Glutamatergic neuron (in vitro differentiated cells): Measurements from ENCODE around the gene TPO. TPM values are rescaled to one million over a fixed set of nuclear protein-coding genes. Genes with fewer than 3 reads are reported as not detected.

ENCODE experiments used
- DNase-seq: peaks from one replicate; pipeline ENCODE4 v3.0.0; 2022
- H3K27ac Mint-ChIP-seq: one replicate; pipeline ENCODE4 v1.8.0; 2020; ENCODE audit warnings: mild to moderate bottlenecking, mixed read lengths, inconsistent platforms; ENCODE audit not compliant: unreplicated experiment
- H3K27me3 Mint-ChIP-seq: one replicate; pipeline ENCODE4 v1.8.0; 2020; ENCODE audit warnings: mild to moderate bottlenecking, moderate library complexity, mixed read lengths, inconsistent platforms; ENCODE audit not compliant: unreplicated experiment
- H3K36me3 Mint-ChIP-seq: one replicate; pipeline ENCODE4 v1.8.0; 2020; ENCODE audit warnings: mild to moderate bottlenecking, mixed read lengths, inconsistent platforms; ENCODE audit not compliant: unreplicated experiment
- H3K4me1 Mint-ChIP-seq: one replicate; pipeline ENCODE4 v1.8.0; 2020; ENCODE audit warnings: mild to moderate bottlenecking, low read depth, mixed read lengths, inconsistent platforms; ENCODE audit not compliant: unreplicated experiment
- H3K4me3 Mint-ChIP-seq: one replicate; pipeline ENCODE4 v1.8.0; 2020; ENCODE audit warnings: mild to moderate bottlenecking, mixed read lengths, inconsistent platforms; ENCODE audit not compliant: unreplicated experiment
- H3K9me3 Mint-ChIP-seq: one replicate; pipeline ENCODE4 v1.8.0; 2020; ENCODE audit warnings: mild to moderate bottlenecking, moderate library complexity, mixed read lengths, inconsistent platforms; ENCODE audit not compliant: unreplicated experiment
- CTCF ChIP-seq: fragments of 200-600 bp; sonication (generic); IDR thresholded peaks from one replicate; pipeline ENCODE4 v1.5.0; 2021; ENCODE audit not compliant: partially characterized antibody, unreplicated experiment
- total RNA-seq: library from RNA; stranded (reverse); fragmentation: NEBNext Ultra II Directional; extraction: Animal tissue kit (Norgen Biotek cat#: 25700); gene quantifications from one replicate; pipeline ENCODE4 v1.2.1, GENCODE V29; 2021; ENCODE audit not compliant: unreplicated experiment

The TPO gene
- total RNA-seq, 1 donor from 2014 or later, result not detected

DNA sequence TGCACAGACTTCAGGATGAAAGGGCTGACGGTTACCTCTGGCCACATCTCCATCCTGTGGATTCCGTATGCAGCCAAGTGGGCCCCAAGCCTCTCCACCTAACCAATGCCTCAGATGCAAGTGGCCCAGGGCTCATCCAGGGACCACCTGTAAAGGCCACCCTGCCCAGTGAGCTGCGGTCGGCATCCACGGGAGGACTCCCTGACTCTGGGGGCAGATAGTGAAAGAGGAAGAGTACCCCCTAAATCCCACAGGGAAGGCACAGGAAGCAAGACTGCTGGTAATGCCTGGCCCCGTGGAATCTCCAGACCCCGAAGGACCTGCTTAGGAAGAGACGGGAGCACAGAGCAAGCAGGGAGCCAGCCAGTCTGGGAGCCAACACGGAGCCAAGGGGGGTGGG, 11.2 kb upstream of the TPO start:
- no peaks in the 10 kb centered on the region for H3K27me3 Mint-ChIP-seq
- H3K9me3 Mint-ChIP-seq, result peaks cover 4% of the 10 kb centered on the region
- no peak overlapping the region for H3K4me3 Mint-ChIP-seq
- H3K4me1 Mint-ChIP-seq, result no peaks in the 10 kb centered on the region
- H3K27ac Mint-ChIP-seq, result no peak overlapping the region
- no peak for TF ChIP-seq CTCF
- DNase-seq, result no peak
- no peaks in the 10 kb centered on the region for H3K36me3 Mint-ChIP-seq

DNA sequence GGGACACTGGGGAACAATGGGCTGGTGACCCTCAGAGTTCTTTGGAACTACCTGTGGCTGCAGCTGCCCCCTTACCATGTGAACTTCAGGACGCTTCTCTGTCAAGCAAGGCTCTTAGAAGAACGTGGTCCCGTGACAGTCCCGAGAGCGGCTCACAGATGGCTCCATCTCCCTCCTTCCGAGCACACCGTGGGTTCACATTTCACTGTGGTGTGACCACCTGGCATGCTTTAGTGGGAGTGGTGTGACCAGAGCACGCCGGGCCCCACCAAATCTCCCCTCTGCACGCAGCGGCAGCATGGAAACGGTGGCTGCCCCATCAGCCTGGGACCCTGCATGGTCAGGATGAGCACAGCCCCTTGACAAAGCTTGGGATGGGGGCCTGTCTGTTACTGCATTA, 9.7 kb upstream of the TPO start:
- no peak for DNase-seq
- H3K4me3 Mint-ChIP-seq, result no peak overlapping the region
- TF ChIP-seq CTCF, result no peak
- no peaks in the 10 kb centered on the region for H3K27me3 Mint-ChIP-seq
- no peaks in the 10 kb centered on the region for H3K36me3 Mint-ChIP-seq
- H3K27ac Mint-ChIP-seq, result no peak overlapping the region
- peaks cover 2% of the 10 kb centered on the region for H3K9me3 Mint-ChIP-seq
- H3K4me1 Mint-ChIP-seq, result no peaks in the 10 kb centered on the region

- no peak for TF ChIP-seq CTCF
- no peak for DNase-seq
- H3K27ac Mint-ChIP-seq, result no peak overlapping the region
- peaks cover 2% of the 10 kb centered on the region for H3K9me3 Mint-ChIP-seq
- no peaks in the 10 kb centered on the region for H3K36me3 Mint-ChIP-seq
- no peak overlapping the region for H3K4me3 Mint-ChIP-seq
- H3K4me1 Mint-ChIP-seq, result no peaks in the 10 kb centered on the region
- H3K27me3 Mint-ChIP-seq, result no peaks in the 10 kb centered on the region
These were observed 8.1 kb upstream of the TPO start for GRCh38 chr2:1405124-1405523.

DNA sequence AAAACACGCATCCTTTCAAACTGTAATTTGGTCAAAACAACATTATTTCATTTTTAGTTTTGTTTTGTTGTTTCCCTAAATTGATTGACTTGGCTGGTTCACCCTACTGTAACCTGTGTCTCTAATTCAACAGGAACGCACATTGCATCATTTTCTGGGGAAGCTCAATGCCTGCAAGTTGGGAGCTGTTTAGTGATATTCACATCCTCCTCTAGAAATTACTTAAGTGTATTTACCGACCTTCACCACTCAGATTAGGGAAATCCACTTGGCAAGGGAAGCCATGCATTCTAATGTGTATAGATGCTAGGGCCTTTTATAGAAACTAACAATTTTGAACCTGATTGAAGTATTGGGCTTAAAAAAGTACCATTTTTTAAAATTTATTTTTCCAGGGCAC, 7.3 kb upstream of the TPO start:
- H3K27me3 Mint-ChIP-seq, result no peaks in the 10 kb centered on the region
- H3K36me3 Mint-ChIP-seq, result no peaks in the 10 kb centered on the region
- H3K27ac Mint-ChIP-seq, result no peak overlapping the region
- no peaks in the 10 kb centered on the region for H3K4me1 Mint-ChIP-seq
- TF ChIP-seq CTCF, result no peak
- no peak for DNase-seq
- no peak overlapping the region for H3K4me3 Mint-ChIP-seq
- H3K9me3 Mint-ChIP-seq, result peaks cover 2% of the 10 kb centered on the region

DNA sequence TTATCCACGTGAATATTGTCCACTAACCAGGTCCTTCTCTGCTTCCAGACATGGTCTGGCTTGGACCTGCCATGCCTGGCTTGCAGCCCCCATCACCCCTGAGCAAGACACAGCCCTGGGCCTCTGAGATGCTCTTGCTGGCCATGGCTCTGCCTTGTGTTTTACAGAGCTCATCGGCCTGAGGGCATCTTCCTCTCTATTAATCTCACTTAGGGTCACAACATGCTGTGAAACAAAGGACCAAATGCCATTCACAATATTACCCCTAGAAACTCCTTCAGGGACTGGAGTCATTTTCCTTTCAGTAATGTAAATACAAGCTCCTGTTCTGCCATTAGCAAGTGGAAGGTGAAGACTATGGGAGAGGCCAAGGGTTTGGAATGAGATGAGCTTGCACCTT, 6.8 kb upstream of the TPO start:
- peaks cover 2% of the 10 kb centered on the region for H3K9me3 Mint-ChIP-seq
- no peak for TF ChIP-seq CTCF
- H3K4me3 Mint-ChIP-seq, result no peak overlapping the region
- H3K27ac Mint-ChIP-seq, result no peak overlapping the region
- no peaks in the 10 kb centered on the region for H3K4me1 Mint-ChIP-seq
- no peak for DNase-seq
- H3K27me3 Mint-ChIP-seq, result no peaks in the 10 kb centered on the region
- H3K36me3 Mint-ChIP-seq, result no peaks in the 10 kb centered on the region
